Smooth muscle cell (in vitro differentiated cells): ENCODE results near the gene SH2D3C. TPM values are rescaled to one million over a fixed set of nuclear protein-coding genes. Genes with fewer than 3 reads are reported as not detected.
"Not testable (repeated sequence)": the region's sequence is repeated elsewhere in the genome, so short reads cannot be mapped to it uniquely, and the experiment has no call there.

ENCODE experiments used
- DNase-seq: peaks from one replicate; lab custom pipeline; 2025; ENCODE audit not compliant: unreplicated experiment; lab: John Stamatoyannopoulos, UW
- H2AFZ ChIP-seq: fragments of 200-600 bp; sonication (generic); 2 replicates; pipeline ENCODE4 v1.6.0; 2016; ENCODE audit warnings: antibody characterized with exemption, low read depth, mild to moderate bottlenecking
- H3F3A ChIP-seq: fragments of 200-600 bp; sonication (generic); 2 replicates; pipeline ENCODE4 v1.6.0; 2017; ENCODE audit warnings: antibody characterized with exemption, low read depth
- H3K27ac ChIP-seq: fragments of 200-600 bp; sonication (generic); 2 replicates; pipeline ENCODE4 v1.5.1; 2016; ENCODE audit warnings: low read depth, mild to moderate bottlenecking
- H3K27me3 ChIP-seq: fragments of 200-600 bp; sonication (generic); 2 replicates; pipeline ENCODE4 v1.6.1; 2016; ENCODE audit warnings: low read depth, mild to moderate bottlenecking
- H3K36me3 ChIP-seq: fragments of 200-600 bp; sonication (generic); 2 replicates; pipeline ENCODE4 v1.5.1; 2016; ENCODE audit warnings: low read depth
- H3K4me1 ChIP-seq: fragments of 200-600 bp; sonication (generic); 2 replicates; pipeline ENCODE4 v1.5.1; 2016; ENCODE audit warnings: low read depth
- H3K4me2 ChIP-seq: fragments of 200-600 bp; sonication (generic); 2 replicates; pipeline ENCODE4 v1.6.0; 2016; ENCODE audit warnings: mild to moderate bottlenecking
- H3K4me3 ChIP-seq: fragments of 200-600 bp; sonication (generic); 2 replicates; pipeline ENCODE4 v1.5.1; 2016; ENCODE audit warnings: mild to moderate bottlenecking
- H3K79me2 ChIP-seq: fragments of 200-600 bp; sonication (generic); 2 replicates; pipeline ENCODE4 v1.6.0; 2016; ENCODE audit warnings: low read depth, mild to moderate bottlenecking
- H3K9ac ChIP-seq: fragments of 200-600 bp; sonication (generic); 2 replicates; pipeline ENCODE4 v1.6.0; 2016; ENCODE audit warnings: low read depth
- H3K9me3 ChIP-seq: fragments of 200-600 bp; sonication (generic); replicated peaks from 2 replicates; pipeline ENCODE4 v1.5.1; 2016; ENCODE audit warnings: low read depth
- H4K20me1 ChIP-seq: fragments of 200-600 bp; sonication (generic); 2 replicates; pipeline ENCODE4 v1.6.0; 2016; ENCODE audit warnings: low read depth
- WGBS: methylation state at CpG from one replicate; pipeline ENCODE4 v1.1.7; 2016; ENCODE audit warnings: low lambda C conversion rate; 5-methylcytosine and 5-hydroxymethylcytosine counted together
- polyA plus RNA-seq: library from polyadenylated mRNA; unstranded; fragments of >200 nt; fragmentation: Nextera tagmentation; extraction: Ambion mirVana; gene quantifications from 2 replicates; pipeline ENCODE4 v1.2.1, GENCODE V29; 2016
- total RNA-seq: library from RNA; depleted of rRNA; stranded (reverse); fragments of >200 nt; gene quantifications from 2 replicates; pipeline ENCODE4 v1.2.3, GENCODE V29; 2014
- TF ChIP-seq, protein P1 (sequence below): fragments of 200-600 bp; sonication (generic); IDR thresholded peaks from 2 replicates; pipeline ENCODE4 v1.5.1; 2017; ENCODE audit warnings: borderline replicate concordance, mild to moderate bottlenecking, antibody characterized with exemption; ENCODE audit not compliant: insufficient read depth, poor library complexity, severe bottlenecking

Gene SH2D3C
- total and polyA plus RNA-seq, 2 experiments from 2014 or later = 0.54 TPM; not detected in 1

DNA sequence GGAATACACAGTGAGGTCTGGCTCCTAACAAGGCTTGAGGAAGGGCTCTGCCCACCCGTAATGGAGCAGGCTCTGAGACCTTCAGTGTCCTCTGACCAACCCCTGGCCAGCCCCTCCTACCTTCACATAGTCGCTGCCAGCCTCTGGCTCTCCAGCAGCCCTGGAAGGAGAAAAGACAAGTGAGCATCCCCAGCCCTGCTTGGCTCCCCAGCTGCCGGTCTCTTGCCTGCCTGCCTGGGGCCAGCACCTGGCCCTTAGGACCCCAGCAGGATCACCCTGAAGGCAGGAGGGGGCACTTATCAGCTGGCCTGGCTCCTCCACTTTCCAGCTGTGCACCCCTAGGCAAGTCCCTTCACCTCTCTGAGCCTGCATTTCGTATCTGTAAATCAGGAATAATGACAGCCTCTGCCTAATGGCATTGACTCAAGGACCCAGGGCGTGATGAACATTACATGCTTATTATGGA lies 16.9 kb downstream of the SH2D3C start:
- Histone ChIP-seq H4K20me1 (no peaks in the 10 kb centered on the region), H2AFZ (no peak overlapping the region), H3K9ac (no peak overlapping the region), H3K4me1 (no peaks in the 10 kb centered on the region), H3F3A (no peaks in the 10 kb centered on the region), H3K27ac (no peak overlapping the region), H3K9me3 (no peaks in the 10 kb centered on the region), H3K4me2 (no peak overlapping the region), H3K27me3 (peaks cover 4% of the 10 kb centered on the region), H3K4me3 (no peak overlapping the region), H3K36me3 (no peaks in the 10 kb centered on the region), H3K79me2 (no peaks in the 10 kb centered on the region)
- no peak for DNase-seq
- TF ChIP-seq, protein P1, sequence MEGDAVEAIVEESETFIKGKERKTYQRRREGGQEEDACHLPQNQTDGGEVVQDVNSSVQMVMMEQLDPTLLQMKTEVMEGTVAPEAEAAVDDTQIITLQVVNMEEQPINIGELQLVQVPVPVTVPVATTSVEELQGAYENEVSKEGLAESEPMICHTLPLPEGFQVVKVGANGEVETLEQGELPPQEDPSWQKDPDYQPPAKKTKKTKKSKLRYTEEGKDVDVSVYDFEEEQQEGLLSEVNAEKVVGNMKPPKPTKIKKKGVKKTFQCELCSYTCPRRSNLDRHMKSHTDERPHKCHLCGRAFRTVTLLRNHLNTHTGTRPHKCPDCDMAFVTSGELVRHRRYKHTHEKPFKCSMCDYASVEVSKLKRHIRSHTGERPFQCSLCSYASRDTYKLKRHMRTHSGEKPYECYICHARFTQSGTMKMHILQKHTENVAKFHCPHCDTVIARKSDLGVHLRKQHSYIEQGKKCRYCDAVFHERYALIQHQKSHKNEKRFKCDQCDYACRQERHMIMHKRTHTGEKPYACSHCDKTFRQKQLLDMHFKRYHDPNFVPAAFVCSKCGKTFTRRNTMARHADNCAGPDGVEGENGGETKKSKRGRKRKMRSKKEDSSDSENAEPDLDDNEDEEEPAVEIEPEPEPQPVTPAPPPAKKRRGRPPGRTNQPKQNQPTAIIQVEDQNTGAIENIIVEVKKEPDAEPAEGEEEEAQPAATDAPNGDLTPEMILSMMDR = no peak
- 59% methylated on average over 5 of the region's 5 CpGs for WGBS

DNA sequence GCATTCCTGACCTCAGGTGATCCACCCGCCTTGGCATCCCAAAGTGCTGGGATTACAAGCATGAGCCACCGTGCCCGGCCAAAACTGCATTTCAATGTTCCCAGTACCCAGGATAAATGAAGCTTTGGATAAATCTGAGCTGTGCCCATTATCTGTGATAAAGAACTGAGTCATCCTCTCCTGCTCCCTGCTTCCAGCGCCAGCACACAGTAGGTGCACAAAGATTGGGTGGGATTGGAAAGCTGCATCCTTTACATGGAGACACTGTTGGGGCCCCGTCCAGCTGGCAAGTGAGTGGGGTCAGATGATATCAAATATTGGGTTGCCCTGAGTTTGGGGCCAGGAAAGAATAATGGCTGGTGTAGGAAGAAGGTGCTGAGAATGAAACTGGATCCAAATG lies 17.4 kb downstream of the SH2D3C start:
- TF ChIP-seq, protein P1 = no peak
- Histone ChIP-seq H3K4me1 (no peaks in the 10 kb centered on the region), H3K79me2 (no peaks in the 10 kb centered on the region), H3K9me3 (no peaks in the 10 kb centered on the region), H2AFZ (no peak overlapping the region), H3K4me2 (no peak overlapping the region), H3F3A (no peaks in the 10 kb centered on the region), H3K9ac (no peak overlapping the region), H3K27ac (no peak overlapping the region), H3K4me3 (no peak overlapping the region), H3K27me3 (peaks cover 9% of the 10 kb centered on the region), H4K20me1 (no peaks in the 10 kb centered on the region), H3K36me3 (no peaks in the 10 kb centered on the region)
- no peak for DNase-seq
- 91% methylated on average over 5 of the region's 5 CpGs for WGBS

DNA sequence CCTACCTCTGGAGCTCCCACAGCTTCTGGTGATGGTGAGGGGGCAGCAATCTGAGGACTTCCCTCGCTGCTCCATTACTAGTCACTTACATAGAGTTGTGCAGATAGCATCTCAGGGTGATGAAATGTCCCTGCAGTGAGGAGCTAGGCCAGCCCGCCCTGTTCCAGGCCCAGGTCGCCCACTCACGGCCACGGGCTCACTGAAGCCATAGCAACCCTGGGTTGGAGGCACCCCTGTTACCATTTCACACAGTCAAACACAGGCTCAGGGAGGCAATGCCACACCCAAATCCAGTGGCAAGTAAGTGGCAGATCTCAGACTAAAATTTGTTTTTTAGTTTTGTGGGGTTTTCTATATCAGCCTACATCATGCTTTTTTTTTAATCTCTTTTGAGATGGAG lies 19.6 kb downstream of the SH2D3C start:
- Histone ChIP-seq H3K27me3 (peaks cover 31% of the 10 kb centered on the region), H3K36me3 (no peaks in the 10 kb centered on the region), H4K20me1 (no peaks in the 10 kb centered on the region), H3K4me2 (no peak overlapping the region), H3K9ac (no peak overlapping the region), H3F3A (no peaks in the 10 kb centered on the region), H3K4me1 (peaks cover 5% of the 10 kb centered on the region), H3K79me2 (no peaks in the 10 kb centered on the region), H3K27ac (no peak overlapping the region), H2AFZ (no peak overlapping the region), H3K4me3 (no peak overlapping the region), H3K9me3 (no peaks in the 10 kb centered on the region)
- DNase-seq = no peak
- 73% methylated on average over 5 of the region's 5 CpGs for WGBS
- TF ChIP-seq, protein P1 = no peak

DNA sequence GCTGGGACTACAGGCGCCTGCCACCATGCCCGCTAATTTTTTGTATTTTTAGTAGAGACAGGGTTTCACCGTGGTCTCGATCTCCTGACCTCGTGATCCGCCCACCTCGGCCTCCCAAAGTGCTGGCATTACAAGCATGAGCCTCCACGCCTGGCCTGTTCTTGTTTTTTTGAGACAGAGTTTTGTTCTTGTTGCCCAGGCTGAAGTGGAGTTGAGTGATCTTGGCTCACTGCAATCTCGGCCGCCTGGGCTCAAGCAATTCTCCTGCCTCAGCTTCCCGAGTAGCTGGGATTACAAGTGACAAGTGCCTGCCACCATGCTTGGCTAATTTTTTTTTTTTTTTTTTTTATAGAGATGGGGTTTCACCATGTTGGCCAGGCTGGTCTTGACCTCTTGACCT lies 21.7 kb downstream of the SH2D3C start:
- peaks cover 47% of the 10 kb centered on the region for H3K27me3 ChIP-seq
- 86% methylated on average over 11 of the region's 11 CpGs for WGBS

More for the DNA sequence above, 21.7 kb downstream of the SH2D3C start:
- not testable (repeated sequence) for DNase-seq, H3K4me3 ChIP-seq, H3K9ac ChIP-seq, H3K27ac ChIP-seq, H3K79me2 ChIP-seq, H3F3A ChIP-seq, H3K9me3 ChIP-seq, H4K20me1 ChIP-seq, H3K36me3 ChIP-seq, H3K4me1 ChIP-seq, H2AFZ ChIP-seq, H3K4me2 ChIP-seq
